Subcutaneous adipose tissue (tissue), 4 donors: Measurements from ENCODE around the gene ANKRD16. TPM values are rescaled to one million over a fixed set of nuclear protein-coding genes. Genes with fewer than 3 reads are reported as not detected.

ENCODE experiments used
- total RNA-seq, 4 donors: library from RNA; depleted of rRNA; stranded (reverse); fragments of >200 nt; gene quantifications; one replicate each; pipeline ENCODE4 v1.1.0, GENCODE V29; 2016
- TF ChIP-seq, protein P1 (sequence below): fragments of 450-650 bp; IDR thresholded peaks from one replicate; pipeline ENCODE4 v1.5.1; 2016; ENCODE audit warnings: low read depth, mild to moderate bottlenecking, control low read depth, antibody characterized with exemption, moderate library complexity

The ANKRD16 gene
- total RNA-seq, 4 donors from 2014 or later = 2.8 to 11.5 (median 5.8) TPM

DNA sequence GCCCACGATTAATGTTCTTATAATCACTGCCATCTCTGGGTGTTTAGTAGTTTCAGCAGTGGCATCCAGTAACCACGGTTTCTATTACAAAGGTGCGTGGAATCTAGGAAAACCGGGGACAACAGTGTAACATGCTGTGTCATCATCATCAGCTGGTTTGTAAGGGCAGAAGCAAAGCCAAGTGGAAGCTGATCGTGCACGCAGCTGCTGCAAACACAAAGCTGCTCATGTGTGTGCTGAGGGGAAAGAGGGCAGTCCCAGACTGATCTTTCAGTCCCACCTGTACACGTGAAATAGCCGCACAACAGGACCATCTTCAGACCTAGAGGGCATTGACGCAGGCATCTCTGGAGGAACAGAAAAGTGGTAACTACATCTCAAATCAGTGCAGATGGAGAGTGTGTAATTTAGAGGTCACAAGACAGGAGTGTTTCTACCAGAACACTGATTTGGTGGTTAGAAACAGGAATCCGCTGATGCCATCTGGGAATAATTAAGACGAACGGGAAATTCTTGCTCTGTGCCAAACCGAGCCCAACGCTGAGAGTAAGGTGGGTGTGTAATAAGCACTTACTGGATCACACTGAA, 13.4 kb downstream of the ANKRD16 start:
- TF ChIP-seq, protein P1, sequence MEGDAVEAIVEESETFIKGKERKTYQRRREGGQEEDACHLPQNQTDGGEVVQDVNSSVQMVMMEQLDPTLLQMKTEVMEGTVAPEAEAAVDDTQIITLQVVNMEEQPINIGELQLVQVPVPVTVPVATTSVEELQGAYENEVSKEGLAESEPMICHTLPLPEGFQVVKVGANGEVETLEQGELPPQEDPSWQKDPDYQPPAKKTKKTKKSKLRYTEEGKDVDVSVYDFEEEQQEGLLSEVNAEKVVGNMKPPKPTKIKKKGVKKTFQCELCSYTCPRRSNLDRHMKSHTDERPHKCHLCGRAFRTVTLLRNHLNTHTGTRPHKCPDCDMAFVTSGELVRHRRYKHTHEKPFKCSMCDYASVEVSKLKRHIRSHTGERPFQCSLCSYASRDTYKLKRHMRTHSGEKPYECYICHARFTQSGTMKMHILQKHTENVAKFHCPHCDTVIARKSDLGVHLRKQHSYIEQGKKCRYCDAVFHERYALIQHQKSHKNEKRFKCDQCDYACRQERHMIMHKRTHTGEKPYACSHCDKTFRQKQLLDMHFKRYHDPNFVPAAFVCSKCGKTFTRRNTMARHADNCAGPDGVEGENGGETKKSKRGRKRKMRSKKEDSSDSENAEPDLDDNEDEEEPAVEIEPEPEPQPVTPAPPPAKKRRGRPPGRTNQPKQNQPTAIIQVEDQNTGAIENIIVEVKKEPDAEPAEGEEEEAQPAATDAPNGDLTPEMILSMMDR = no peak

DNA sequence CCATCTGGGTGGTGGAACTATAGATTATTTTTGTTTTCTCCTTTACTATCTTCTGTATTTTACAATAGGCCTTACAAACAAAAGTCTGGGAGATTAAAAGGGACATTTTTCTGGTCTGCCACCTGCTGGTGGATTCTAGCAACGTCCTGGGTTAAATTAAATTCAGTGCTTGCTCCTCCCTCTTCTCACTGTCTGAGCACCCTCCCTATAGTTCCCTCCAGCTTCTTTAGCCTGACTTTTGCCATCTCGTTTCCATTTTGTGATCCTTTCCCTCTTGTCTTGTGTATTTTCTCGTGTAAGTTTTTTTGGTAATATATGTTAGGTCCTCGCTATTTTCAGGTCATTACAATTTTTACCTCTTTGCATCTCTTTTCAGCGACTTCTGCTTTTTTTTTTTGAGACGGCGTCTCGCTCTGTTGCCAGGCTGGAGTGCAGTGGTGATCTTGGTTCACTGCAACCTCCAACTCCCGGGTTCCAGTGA, 16.1 kb downstream of the ANKRD16 start:
- TF ChIP-seq, protein P1 = no peak

DNA sequence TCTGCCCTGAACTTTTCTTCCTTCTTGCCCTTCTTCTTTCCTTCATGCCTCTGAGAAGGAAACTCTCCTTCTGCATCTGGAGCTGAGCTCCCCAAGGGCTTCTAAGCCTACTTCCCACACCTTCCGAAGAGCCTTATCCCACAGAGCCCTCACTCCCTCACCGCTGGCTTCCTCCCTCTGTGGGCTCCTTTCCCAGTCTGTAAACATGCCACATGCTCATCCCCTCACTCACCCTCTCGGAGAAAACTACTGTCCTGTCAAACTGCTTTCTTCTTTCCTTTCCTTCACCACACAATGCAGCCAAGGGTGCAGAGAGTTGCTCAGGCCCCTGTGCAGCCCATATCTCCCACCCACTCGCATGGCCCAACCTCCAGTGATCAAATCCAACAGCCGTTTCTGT, 18.1 kb downstream of the ANKRD16 start:
- TF ChIP-seq, protein P1 = no peak

DNA sequence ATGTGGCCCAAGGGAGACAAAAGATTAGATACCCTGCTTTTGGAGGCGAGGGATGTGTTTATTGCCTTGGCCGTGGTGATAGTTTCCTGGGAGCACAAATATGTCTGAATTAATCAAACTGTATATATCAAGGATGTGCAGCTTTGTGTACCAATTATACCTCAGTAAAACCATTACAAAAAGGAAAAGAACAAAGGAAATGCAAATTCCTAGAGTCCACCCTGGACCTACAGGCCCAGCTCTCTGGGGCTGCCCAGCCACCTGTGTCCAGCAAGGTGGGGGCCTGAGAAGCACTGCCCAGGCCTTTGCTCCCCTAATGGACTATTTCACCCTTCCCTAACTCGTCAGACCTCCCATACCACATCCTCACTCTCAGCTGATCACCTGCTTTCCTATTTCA, 20.5 kb downstream of the ANKRD16 start:
- TF ChIP-seq, protein P1 = no peak

DNA sequence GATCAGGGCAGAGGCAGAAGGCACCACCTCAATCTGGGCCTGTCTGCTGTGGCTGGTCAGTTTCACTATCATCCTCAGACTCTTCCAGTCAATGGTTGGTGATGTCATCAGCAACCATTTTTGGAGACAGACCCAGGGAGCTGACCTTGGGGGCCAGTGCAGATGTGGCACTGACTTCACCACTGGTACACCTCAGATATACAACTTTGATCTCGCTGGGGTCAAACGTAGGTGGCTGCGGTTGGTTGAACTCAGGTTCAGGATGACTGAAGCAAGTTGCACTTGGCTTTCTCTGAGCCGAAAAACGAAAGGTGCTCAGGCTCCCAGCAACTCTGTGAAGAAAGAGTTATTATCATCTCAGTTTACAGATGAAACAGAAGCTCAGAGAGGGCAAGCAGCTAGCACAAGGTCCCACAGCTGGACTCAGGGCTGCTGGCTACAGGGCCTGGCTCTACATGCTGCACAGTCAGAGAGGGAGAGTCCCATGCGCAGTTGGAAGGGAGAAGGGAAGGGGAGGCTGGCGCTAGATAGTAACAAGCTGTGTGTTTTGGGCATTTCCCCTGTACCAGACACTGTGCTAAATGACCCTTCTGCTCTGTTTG, 27.2 kb downstream of the ANKRD16 start:
- TF ChIP-seq, protein P1 = no peak

DNA sequence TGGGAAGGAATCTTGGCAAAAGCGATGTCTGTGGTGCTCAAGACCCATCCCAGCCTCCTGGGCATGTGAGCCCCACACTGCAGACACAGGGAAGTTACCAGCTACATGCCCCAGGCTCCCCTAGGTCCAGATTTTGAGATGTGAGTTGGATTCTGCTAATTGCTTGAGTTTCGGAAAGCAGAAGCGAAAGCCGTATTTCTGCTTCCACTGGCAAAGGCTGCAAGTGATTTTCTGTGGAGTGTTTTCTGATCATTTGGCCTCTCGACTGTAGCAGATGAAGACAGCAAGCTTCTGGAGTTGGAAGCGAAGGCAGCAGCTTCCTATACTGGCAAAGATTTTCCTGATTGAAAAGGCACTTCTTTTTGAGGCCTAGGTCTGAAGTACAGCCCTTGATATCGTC, 29.6 kb downstream of the ANKRD16 start:
- TF ChIP-seq, protein P1 = no peak

DNA sequence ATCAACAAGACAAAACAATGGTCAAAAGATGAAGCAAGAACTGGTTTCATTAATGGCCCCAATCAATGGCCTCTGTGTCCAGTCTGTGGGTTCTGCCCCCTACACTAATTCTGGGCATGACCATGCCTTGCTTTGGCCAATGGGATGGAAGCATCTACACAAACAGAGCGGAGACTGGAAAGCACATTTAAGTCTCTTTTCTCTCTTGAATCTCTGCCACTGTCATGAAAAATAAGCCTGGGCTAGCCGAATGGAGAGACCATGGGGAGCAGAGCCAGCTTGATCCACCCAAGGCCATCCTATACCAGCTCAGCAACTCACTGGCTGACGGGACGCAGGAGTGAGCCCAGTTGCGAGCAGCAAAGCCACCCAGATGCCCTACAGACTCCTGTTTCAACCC, 30.9 kb downstream of the ANKRD16 start:
- TF ChIP-seq, protein P1 = no peak
